A204.1 (cell line): ENCODE measurements around the gene L3HYPDH.

Experiments
- FAIRE-seq: peaks from 2 replicates; lab custom pipeline; 2012; peaks lifted over from hg19 to GRCh38; lab: Jason Lieb, UNC

The L3HYPDH gene

DNA sequence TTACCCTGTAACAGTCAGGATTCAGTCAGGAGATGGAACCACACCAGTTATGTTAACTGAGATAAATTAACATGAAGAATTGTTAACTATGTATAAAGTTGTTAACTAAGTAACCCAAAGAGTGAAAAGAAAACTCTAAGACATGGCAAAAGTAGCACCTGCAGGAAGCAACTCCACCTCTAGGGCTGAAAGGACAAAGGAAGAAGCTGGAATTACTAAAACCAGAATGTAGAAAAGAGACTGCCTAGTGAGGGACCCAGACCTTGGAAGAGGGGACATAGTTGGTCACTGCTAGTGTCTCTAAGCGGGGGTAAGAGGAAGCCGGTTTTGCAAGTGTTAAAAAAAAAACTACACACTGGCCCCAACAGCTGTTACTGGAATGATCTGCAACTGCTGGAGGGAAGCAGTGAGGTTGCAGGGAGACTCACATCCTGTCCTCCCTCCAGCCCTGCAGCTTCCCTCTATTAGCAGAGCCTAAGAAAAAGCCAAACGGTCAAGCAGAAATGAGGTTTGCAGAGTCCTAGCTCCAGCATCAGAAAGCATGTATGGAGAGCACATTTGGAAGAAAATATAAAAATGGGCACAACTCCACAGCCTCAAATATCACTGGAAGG lies 58.8 kb downstream of the L3HYPDH start:
- FAIRE-seq: no peak

GRCh38 chr14:59424341-59425071 lies 59.7 kb downstream of the L3HYPDH start:
- FAIRE-seq: no peak
